Activated T-cell treated with anti-CD3 and anti-CD28 coated beads, Interleukin-2, amount 50 U/mL, for 4 hours (primary cell): Measurements from ENCODE around the gene DLK2. TPM values are rescaled to one million over a fixed set of nuclear protein-coding genes. Genes with fewer than 3 reads are reported as not detected.

Experiments used
- ATAC-seq, 2 donors: fragments of 200-7000 bp; cut with Tn5 transposase; one replicate each; pipeline ENCODE4 v1.10.0; 2021
- DNase-seq: peaks from one replicate; pipeline ENCODE4 v3.0.0-alpha.2; 2020
- H3K27me3 Mint-ChIP-seq: one replicate; pipeline ENCODE4 v1.8.0; 2021; ENCODE audit warnings: low read depth, mixed read lengths
- H3K36me3 Mint-ChIP-seq: one replicate; pipeline ENCODE4 v1.8.0; 2022; ENCODE audit warnings: mixed read lengths; ENCODE audit not compliant: insufficient read depth
- H3K4me1 Mint-ChIP-seq: one replicate; pipeline ENCODE4 v1.8.0; 2021; ENCODE audit warnings: low read depth, mixed read lengths
- H3K4me3 Mint-ChIP-seq: one replicate; pipeline ENCODE4 v1.8.0; 2021; ENCODE audit warnings: mild to moderate bottlenecking, moderate library complexity, mixed read lengths
- H3K9me3 Mint-ChIP-seq: one replicate; pipeline ENCODE4 v1.8.0; 2021; ENCODE audit warnings: mixed read lengths
- total RNA-seq, 3 donors: library from RNA; stranded (reverse); gene quantifications; one replicate each; pipeline ENCODE4 v1.2.1, GENCODE V29; 2021

The DLK2 gene
- total RNA-seq, 3 donors from 2014 or later, result 5.0 to 9.0 (median 6.7) TPM

DNA sequence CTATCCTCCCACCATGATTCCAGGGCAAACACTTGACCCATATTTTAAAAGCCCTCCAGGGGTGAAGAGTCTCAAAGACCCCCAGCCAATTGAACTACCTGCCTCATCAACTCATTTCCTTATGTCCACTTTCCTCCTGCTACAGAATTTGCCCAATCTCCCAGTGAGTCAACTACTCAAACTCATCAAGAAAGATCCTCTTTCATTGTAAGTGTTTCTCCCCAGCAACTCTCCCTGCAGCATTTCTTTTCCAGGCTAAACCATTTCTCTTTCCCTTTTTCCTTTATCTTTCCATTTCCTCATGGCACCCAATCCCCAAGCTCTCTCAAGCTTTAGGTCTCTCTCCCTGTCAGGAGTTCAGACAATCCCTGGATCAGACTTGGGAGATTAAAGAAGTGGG, 1.5 kb downstream of the DLK2 start:
- no peak for ATAC-seq
- peaks cover 3% of the 10 kb centered on the region for H3K27me3 Mint-ChIP-seq
- peaks cover 15% of the 10 kb centered on the region for H3K4me1 Mint-ChIP-seq
- no peaks in the 10 kb centered on the region for H3K9me3 Mint-ChIP-seq
- H3K4me3 Mint-ChIP-seq, result peak overlapping the region; percentile 81
- no peak for DNase-seq
- peaks cover 3% of the 10 kb centered on the region for H3K36me3 Mint-ChIP-seq

DNA sequence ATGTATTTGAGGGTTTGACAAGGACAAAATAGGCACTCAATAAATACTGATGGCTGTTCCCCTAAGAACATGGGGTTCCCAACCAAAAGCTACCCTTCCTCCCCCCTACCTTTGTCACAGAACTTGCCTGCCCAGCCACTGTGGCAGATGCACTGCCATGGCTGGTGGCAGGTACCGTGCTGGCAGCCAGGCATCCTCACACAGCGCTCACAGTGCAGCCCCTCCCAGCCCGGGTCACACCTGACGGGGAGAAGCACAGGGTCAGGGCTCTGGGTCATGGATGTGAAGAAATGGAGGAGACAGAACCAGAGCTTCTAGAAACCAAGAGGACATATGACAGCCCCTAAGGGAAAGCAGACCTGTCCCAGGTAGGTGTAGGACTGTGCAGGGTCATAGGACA, 2.5 kb downstream of the DLK2 start:
- H3K27me3 Mint-ChIP-seq, result peaks cover 3% of the 10 kb centered on the region
- no peaks in the 10 kb centered on the region for H3K9me3 Mint-ChIP-seq
- H3K4me1 Mint-ChIP-seq, result peaks cover 15% of the 10 kb centered on the region
- H3K36me3 Mint-ChIP-seq, result peaks cover 5% of the 10 kb centered on the region
- ATAC-seq (no peak), DNase-seq (no peak)
- no peak overlapping the region for H3K4me3 Mint-ChIP-seq

DNA sequence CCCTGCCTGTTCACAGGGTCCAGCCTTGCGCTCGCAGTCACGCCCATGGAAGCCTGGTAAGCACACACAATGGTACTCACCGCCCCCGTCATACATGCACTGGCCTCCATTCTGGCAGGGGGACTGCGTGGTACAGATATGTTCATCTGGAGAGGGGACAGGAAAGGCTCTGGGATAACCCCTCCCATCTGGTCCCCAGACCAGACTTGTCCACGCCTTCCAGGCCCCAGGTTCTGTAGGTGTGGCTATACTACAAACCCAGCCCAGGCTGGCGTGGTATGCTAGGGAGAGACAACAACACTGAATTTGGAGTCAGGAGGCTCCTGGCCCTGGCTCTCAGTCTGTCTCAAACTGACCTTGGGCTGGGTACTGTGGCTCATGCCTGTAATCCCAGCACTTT, 3.4 kb downstream of the DLK2 start:
- H3K4me1 Mint-ChIP-seq, result peaks cover 14% of the 10 kb centered on the region
- no peak overlapping the region for H3K4me3 Mint-ChIP-seq
- peaks cover 2% of the 10 kb centered on the region for H3K27me3 Mint-ChIP-seq
- H3K9me3 Mint-ChIP-seq, result no peaks in the 10 kb centered on the region
- DNase-seq (no peak), ATAC-seq (no peak)
- peaks cover 14% of the 10 kb centered on the region for H3K36me3 Mint-ChIP-seq

DNA sequence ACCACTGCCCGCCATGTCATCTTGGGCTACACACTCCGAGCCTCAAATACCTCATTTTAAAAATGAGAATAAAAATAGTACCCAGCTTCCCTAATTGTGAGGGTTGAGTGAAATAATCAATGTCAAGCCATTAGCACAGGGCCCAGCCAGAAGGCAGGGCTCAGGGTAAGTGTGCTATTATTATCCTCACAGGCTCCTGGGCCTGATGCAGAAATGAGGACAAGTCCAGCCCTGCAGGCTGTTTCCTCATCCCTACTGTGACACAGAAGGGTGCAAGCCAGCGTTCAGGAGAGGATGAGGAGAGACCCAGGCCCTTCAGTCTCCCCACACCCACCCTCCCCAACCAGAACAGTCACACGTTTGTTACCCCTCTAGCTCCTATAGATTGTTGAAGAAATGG, 4.0 kb downstream of the DLK2 start:
- H3K4me1 Mint-ChIP-seq, result peaks cover 12% of the 10 kb centered on the region
- no peaks in the 10 kb centered on the region for H3K9me3 Mint-ChIP-seq
- H3K4me3 Mint-ChIP-seq, result no peak overlapping the region
- no peak for DNase-seq
- no peak for ATAC-seq
- no peaks in the 10 kb centered on the region for H3K27me3 Mint-ChIP-seq
- H3K36me3 Mint-ChIP-seq, result peaks cover 14% of the 10 kb centered on the region

DNA sequence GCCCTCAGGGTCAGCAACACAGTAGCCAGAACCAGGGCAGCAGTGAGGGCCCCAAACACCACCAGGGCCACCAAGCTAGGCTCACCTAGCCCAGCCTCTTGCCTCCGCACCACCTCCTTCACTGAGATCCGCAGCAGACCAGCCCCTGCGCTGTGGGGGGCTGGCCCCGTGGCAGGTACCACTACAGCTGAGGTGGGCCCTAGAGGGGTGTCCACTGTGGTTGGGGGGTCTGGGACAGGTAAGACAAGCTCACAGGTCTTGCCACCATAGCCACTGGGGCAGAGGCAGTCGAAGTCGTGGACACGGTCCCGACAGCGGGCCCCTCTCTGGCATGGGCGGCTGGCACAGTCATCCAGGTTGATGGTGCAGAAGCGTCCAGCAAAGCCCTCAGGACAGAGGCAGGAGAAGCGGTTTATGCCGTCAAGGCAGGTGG, 4.6 kb downstream of the DLK2 start:
- ATAC-seq (no peak), DNase-seq (no peak)
- H3K4me3 Mint-ChIP-seq, result no peak overlapping the region
- H3K27me3 Mint-ChIP-seq, result no peaks in the 10 kb centered on the region
- no peaks in the 10 kb centered on the region for H3K9me3 Mint-ChIP-seq
- peaks cover 6% of the 10 kb centered on the region for H3K4me1 Mint-ChIP-seq
- peaks cover 16% of the 10 kb centered on the region for H3K36me3 Mint-ChIP-seq

DNA sequence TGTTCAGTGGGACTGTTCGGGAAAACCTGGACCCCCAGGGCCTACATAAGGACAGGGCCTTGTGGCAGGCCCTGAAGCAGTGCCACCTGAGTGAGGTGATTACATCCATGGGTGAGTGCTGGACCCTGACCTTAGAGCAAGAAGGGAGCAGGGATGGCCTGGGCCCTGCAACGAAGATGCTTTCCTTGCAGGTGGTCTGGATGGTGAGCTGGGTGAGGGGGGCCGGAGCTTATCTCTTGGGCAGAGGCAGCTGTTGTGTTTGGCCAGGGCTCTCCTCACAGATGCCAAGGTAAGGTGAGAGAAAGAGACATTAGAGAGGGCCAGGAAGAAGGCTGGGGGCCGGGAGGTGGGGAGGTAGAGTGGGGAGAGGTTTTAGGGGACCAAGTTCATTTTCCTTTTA, 6.4 kb downstream of the DLK2 start:
- Mint-ChIP-seq H3K9me3 (no peaks in the 10 kb centered on the region), H3K4me1 (no peaks in the 10 kb centered on the region), H3K36me3 (peaks cover 20% of the 10 kb centered on the region), H3K4me3 (no peak overlapping the region), H3K27me3 (no peaks in the 10 kb centered on the region)
- no peak for ATAC-seq
- no peak for DNase-seq

DNA sequence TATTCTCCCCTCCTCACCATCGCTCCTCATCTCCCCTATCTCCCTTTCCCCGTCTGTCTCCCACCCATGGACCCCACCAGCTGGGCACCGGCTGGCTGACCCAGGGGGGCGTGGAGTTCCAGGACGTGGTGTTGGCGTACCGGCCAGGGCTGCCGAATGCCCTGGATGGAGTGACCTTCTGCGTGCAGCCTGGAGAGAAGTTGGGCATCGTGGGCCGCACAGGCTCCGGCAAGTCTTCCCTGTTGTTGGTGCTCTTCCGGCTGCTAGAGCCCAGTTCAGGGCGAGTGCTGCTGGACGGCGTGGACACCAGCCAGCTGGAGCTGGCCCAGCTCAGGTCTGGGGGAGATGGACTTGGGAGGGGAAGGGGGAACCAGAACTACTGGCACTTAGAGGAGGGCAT, 7.7 kb downstream of the DLK2 start:
- H3K27me3 Mint-ChIP-seq, result no peaks in the 10 kb centered on the region
- ATAC-seq (no peak), DNase-seq (no peak)
- no peaks in the 10 kb centered on the region for H3K4me1 Mint-ChIP-seq
- H3K9me3 Mint-ChIP-seq, result no peaks in the 10 kb centered on the region
- H3K4me3 Mint-ChIP-seq, result no peak overlapping the region
- H3K36me3 Mint-ChIP-seq, result peaks cover 28% of the 10 kb centered on the region

DNA sequence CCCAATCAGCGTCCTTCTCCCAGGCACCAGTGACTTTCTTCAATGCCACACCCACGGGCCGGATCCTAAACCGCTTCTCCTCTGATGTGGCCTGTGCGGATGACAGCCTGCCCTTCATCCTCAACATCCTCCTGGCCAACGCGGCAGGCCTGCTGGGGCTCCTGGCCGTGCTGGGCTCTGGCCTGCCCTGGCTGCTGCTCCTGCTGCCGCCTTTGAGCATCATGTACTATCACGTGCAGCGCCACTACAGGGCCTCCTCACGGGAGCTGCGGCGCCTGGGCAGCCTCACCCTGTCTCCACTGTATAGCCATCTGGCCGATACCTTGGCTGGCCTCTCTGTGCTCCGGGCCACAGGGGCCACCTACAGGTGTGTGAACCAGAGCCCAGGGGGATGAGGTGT, 9.8 kb downstream of the DLK2 start:
- Mint-ChIP-seq H3K4me1 (no peaks in the 10 kb centered on the region), H3K27me3 (no peaks in the 10 kb centered on the region), H3K9me3 (no peaks in the 10 kb centered on the region), H3K36me3 (peaks cover 28% of the 10 kb centered on the region), H3K4me3 (no peak overlapping the region)
- DNase-seq (no peak), ATAC-seq (no peak)

DNA sequence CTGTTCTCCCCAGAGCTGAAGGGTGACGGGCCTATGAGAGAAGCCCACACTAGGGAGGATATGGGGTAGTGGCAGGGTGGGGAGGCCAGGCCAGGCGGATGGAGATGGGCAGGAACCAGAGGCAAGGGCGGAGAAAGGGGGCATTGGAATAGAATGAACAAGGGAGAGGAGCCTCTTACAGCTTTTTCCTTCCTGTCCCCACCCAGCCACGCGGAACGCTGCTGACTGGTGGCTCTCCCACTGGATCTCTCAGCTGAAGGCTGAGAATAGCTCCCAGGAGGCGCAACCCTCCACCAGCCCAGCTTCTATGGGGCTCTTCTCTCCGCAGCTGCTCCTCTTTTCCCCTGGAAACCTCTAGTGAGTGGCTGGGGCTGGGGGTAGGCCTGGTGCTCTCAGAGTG, 10.8 kb downstream of the DLK2 start:
- ATAC-seq (no peak), DNase-seq (no peak)
- H3K4me1 Mint-ChIP-seq, result no peaks in the 10 kb centered on the region
- H3K27me3 Mint-ChIP-seq, result no peaks in the 10 kb centered on the region
- peaks cover 25% of the 10 kb centered on the region for H3K36me3 Mint-ChIP-seq
- no peaks in the 10 kb centered on the region for H3K9me3 Mint-ChIP-seq
- no peak overlapping the region for H3K4me3 Mint-ChIP-seq

DNA sequence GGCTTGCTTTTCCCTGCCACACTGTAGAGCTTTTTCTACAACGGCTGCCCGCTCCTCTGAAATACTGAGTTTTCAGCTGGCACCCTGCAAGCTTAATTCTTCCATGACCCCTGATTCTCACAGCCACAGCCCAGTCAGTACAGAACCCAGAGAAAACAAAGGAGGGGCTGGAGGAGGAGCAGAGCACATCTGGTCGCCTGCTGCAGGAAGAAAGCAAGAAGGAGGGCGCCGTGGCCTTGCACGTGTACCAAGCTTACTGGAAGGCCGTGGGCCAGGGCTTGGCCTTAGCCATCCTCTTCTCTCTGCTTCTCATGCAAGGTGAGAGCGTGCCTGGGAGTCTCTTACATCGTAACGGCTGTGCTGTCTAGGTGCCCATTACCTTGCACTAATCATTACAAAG, 11.3 kb downstream of the DLK2 start:
- Mint-ChIP-seq H3K4me3 (no peak overlapping the region), H3K27me3 (no peaks in the 10 kb centered on the region), H3K36me3 (peaks cover 25% of the 10 kb centered on the region), H3K4me1 (no peaks in the 10 kb centered on the region), H3K9me3 (no peaks in the 10 kb centered on the region)
- DNase-seq, result no peak
- ATAC-seq, result no peak

DNA sequence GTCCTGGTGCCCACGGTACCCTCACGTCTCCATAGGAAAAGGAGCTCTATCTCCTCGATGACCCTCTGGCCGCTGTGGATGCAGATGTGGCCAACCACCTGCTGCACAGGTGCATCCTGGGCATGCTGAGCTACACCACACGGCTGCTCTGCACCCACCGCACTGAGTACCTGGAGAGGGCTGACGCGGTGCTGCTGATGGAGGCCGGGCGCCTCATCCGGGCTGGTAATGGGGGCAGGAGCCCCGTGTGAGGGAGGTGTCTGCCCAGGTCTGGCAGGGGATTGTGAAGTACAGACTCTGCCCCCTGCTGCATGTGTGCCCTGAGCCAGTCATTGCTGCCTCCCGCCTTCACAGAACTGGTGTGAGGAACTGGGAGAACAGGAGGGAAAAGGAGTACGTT, 12.4 kb downstream of the DLK2 start:
- H3K4me1 Mint-ChIP-seq, result no peaks in the 10 kb centered on the region
- peaks cover 23% of the 10 kb centered on the region for H3K36me3 Mint-ChIP-seq
- H3K27me3 Mint-ChIP-seq, result no peaks in the 10 kb centered on the region
- ATAC-seq (no peak), DNase-seq (no peak)
- H3K9me3 Mint-ChIP-seq, result no peaks in the 10 kb centered on the region
- H3K4me3 Mint-ChIP-seq, result no peak overlapping the region

DNA sequence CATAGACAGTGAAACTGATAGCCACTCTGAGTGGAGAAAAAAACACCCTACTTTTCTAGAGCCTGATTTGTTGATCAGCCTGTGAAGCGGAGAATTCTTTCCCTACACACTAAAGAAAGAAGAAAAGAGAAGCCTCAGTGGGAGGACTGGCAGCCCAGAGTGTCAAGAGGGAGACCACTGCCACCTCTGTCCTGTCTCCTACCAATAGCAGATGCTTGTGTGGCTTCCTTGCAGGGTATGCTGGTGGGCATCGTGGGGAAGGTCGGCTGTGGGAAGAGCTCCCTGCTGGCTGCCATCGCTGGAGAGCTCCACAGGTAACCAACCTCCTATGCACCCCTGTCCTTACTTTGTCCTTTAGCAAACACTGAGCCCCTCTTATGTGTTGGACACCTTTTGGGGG, 17.6 kb downstream of the DLK2 start:
- ATAC-seq (no peak), DNase-seq (no peak)
- Mint-ChIP-seq H3K4me3 (no peak overlapping the region), H3K9me3 (no peaks in the 10 kb centered on the region), H3K36me3 (peaks cover 7% of the 10 kb centered on the region), H3K4me1 (no peaks in the 10 kb centered on the region), H3K27me3 (no peaks in the 10 kb centered on the region)

DNA sequence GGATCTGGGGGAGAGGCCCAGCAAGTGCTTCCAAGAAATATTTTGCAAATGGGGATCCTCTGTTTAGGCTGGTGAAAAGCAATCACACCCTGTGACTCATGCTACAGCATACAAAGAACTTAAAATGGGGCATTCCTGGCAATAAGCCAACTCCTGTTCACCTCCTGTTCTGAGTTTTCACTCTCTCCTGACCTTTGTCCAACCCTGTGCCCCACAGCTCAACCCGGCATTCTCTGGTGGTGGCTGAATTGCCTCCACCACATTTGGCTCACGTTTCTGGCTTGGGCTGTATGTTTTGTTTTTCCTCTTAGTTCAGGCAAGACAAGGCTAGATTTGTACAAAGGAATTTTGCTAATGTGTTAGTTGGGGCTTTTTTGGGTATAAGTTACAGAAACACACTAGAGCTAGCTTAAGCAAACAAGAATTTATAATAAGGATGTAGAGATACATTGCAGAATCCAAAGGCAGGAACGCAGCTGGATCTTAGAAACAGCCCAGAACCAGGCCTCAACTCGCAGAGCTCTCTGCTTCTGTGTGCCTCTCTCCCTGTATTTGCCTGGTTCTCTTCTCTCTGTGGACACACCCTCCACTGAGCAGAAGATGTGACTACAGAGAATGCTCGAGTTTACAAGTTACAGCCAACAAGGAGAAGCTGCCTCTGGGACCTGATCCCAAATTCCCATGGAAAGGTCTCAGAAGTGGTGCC, 18.6 kb downstream of the DLK2 start:
- peaks cover 1% of the 10 kb centered on the region for H3K4me1 Mint-ChIP-seq
- H3K9me3 Mint-ChIP-seq, result no peaks in the 10 kb centered on the region
- H3K4me3 Mint-ChIP-seq, result no peak overlapping the region
- DNase-seq (no peak), ATAC-seq (no peak)
- no peaks in the 10 kb centered on the region for H3K27me3 Mint-ChIP-seq
- peaks cover 9% of the 10 kb centered on the region for H3K36me3 Mint-ChIP-seq

DNA sequence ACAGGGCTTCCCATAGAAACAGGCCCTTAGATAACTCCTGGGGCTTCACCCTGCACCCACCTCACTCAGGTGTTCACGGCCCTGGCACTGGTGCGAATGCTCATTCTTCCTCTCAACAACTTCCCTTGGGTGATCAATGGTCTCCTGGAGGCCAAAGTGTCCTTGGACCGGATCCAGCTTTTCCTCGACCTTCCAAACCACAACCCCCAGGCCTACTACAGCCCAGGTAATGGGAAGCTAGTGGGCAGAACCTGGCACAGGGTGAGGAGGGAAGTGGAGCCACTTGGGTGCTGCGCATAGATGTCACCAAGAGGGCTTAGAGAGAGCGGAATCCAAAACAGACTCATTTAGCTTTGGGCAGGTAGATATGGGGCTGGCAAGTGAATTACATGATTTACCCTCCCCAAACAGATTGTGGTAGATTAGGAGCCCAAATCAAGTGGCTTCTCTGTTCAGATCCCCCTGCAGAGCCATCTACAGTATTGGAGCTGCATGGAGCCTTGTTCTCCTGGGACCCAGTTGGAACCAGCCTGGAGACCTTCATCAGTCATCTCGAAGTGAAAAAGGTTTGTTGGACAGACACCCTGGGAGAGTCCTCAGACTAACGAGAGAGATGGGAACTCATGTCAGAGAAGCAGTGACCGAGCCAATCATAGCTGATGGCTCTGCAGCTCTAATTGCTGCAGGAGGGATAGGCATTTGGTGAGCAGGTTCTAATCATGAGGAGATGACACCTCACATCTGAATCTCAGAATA, 19.5 kb downstream of the DLK2 start:
- H3K4me1 Mint-ChIP-seq, result peaks cover 2% of the 10 kb centered on the region
- H3K27me3 Mint-ChIP-seq, result no peaks in the 10 kb centered on the region
- ATAC-seq (no peak), DNase-seq (no peak)
- H3K4me3 Mint-ChIP-seq, result no peak overlapping the region
- H3K36me3 Mint-ChIP-seq, result peaks cover 11% of the 10 kb centered on the region
- H3K9me3 Mint-ChIP-seq, result no peaks in the 10 kb centered on the region

DNA sequence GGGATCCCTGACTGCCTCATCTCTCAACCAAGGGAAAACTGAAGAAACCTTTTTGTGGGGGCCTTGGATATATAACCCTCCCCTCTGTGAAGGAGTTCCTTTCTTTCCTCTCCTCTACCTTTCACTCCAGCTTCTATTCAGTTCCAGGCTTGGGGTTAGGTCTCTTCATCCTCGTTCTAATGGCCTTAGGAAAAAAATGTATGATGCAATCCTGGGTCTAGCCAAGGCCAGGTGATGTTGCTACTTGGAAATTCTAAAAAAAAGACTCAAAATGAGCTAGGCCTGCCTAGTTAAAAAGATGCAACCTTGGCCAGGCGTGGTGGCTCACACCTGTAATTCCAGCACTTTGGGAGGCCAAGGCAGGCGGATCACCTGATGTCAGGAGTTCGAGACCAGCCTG, 20.4 kb downstream of the DLK2 start:
- Mint-ChIP-seq H3K4me3 (no peak overlapping the region), H3K9me3 (no peaks in the 10 kb centered on the region), H3K27me3 (no peaks in the 10 kb centered on the region), H3K4me1 (peaks cover 2% of the 10 kb centered on the region), H3K36me3 (peaks cover 11% of the 10 kb centered on the region)
- DNase-seq (no peak), ATAC-seq (no peak)
